ENCODE measurements around the gene SLC35E1. TPM values are rescaled to one million over a fixed set of nuclear protein-coding genes. Genes with fewer than 3 reads are reported as not detected.
A peak's percentile ranks its signal among the peaks of the same experiment; 100 is the strongest.

SLC35E1 gene
- total RNA-seq, 1 experiment from 2014 or later = 52.6 TPM

DNA sequence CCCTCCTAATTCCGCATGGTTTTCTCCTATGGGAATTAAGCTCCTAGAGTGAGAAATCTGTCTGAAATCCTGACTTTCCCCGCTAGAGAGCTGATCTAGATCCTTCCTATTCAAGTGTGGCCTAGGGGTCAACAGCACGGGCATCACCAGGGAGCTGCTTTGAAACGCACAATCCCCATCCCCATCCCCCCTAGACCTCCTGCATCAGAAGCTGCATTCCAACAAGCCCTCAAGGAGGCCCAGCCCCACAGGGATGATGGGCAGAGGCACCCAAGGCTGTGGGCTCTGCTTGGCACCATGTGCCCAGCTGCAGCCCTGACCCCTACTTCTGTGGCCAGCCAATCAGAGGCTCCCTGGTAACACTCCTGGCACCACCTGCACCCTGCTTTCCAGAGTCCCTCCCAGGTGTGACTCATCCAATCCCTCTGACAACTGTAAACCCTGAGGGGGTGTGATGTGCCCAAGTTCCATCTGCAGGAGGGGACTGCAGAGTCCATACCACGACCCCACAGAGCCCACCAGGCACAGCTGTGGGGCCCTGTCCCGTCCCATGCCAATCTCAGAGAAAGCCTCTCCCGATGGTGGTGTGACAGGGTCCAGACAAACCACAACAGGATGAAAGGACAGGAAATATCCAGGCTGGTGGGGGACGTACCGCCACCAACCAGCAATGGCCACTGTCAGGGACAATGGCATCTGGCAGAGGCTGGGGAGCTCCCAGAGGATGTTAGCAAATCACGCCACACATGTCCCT lies 19.8 kb upstream of the SLC35E1 start:
- no peak overlapping the region for H3K4me2 ChIP-seq (ENCODE audit: low read length)
- H3K4me1 ChIP-seq (ENCODE audit: insufficient read depth, low read length) = peaks cover 5% of the 10 kb centered on the region
- H3K27ac ChIP-seq (ENCODE audit: low read length) = no peak overlapping the region
- H3K36me3 ChIP-seq (ENCODE audit: low read depth, low read length) = no peaks in the 10 kb centered on the region
- H3K9me3 ChIP-seq (ENCODE audit: low read length) = no peaks in the 10 kb centered on the region
- no peaks in the 10 kb centered on the region for H3K9me2 ChIP-seq (replicated peaks; ENCODE audit: low read length)
- ATAC-seq = peak; percentile 71
- ChIA-PET POLR2A (ENCODE audit: unreplicated experiment) (no interaction called here), CTCF (interaction anchor here (0.7 kb wide), 1 partner anchor 96 kb away, joined by 4 read pairs; the partner anchor contains the start of gene CALR3)
- DNase-seq = peak; percentile 38
- TF ChIP-seq, protein P1, sequence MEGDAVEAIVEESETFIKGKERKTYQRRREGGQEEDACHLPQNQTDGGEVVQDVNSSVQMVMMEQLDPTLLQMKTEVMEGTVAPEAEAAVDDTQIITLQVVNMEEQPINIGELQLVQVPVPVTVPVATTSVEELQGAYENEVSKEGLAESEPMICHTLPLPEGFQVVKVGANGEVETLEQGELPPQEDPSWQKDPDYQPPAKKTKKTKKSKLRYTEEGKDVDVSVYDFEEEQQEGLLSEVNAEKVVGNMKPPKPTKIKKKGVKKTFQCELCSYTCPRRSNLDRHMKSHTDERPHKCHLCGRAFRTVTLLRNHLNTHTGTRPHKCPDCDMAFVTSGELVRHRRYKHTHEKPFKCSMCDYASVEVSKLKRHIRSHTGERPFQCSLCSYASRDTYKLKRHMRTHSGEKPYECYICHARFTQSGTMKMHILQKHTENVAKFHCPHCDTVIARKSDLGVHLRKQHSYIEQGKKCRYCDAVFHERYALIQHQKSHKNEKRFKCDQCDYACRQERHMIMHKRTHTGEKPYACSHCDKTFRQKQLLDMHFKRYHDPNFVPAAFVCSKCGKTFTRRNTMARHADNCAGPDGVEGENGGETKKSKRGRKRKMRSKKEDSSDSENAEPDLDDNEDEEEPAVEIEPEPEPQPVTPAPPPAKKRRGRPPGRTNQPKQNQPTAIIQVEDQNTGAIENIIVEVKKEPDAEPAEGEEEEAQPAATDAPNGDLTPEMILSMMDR (conservative IDR thresholded peaks at IDR 0.05; ENCODE audit: low read depth, low read length) = no peak
- TF ChIP-seq EZH2 (IDR thresholded peaks at IDR 0.05; ENCODE audit: low read length, unreplicated experiment) (no peak), EZH2phosphoT487 (IDR thresholded peaks at IDR 0.05; ENCODE audit: borderline replicate concordance, low read length) (no peak)
- intact Hi-C loops (cut with micrococcal nuclease) = no loop called here
- H3K27me3 ChIP-seq (ENCODE audit: low read length) = no peaks in the 10 kb centered on the region
- no peaks in the 10 kb centered on the region for H3F3A ChIP-seq (ENCODE audit: low read length, unreplicated experiment)
- no peak overlapping the region for H3K9ac ChIP-seq (ENCODE audit: low read length)
- H3K4me3 ChIP-seq (ENCODE audit: low read length) = no peak overlapping the region
- peaks cover 98% of the 10 kb centered on the region for H3K79me2 ChIP-seq (ENCODE audit: low read length)
- no TSS peak for BruUV-seq (replicated peaks)
- peaks cover 78% of the 10 kb centered on the region for H4K20me1 ChIP-seq (ENCODE audit: low read length)
- H2AFZ ChIP-seq (ENCODE audit: low read length) = no peak overlapping the region

DNA sequence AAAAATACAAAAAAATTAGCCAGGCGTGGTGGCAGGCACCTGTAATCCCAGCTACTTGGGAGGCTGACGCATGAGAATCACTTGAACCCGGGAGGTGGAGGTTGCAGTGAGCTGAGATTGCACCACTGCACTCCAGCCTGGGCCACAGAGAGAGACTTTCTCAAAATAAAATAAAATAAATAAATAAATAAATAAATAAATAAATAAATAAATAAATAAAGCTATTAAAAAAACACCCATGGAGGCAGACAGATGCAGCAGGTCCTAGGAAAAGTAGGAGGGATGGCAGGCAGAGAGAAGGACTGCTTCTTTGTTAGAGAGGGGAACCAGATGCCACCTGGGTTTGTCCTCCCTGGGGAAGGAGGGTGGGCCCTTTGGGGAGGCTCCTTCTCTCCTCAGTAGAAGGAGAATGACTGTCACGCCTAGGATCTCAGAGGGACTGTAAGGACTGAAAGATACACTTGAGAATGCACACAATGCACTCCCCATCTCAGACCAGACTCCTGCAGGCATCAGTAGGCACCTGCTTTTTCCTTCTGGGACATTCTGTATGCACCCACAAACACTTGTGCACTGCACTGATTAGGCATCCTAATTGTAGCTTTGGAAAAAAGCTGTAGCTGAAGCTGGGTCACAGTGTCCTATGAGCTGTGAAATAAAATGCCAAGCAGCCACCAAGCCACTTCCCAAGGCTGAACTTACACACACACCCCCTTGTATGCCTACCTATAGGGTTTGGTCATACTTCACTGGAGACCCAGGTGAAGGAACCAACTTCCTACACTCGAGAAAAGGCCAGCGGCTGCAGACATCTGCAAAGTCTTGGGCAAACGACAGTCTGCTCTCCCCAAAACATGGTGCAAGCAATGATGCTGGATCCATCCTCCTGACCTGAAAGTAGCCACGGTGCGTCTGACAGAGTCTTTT lies 18.9 kb upstream of the SLC35E1 start:
- Histone ChIP-seq H3K4me1 (ENCODE audit: insufficient read depth, low read length) (peaks cover 5% of the 10 kb centered on the region), H3K9ac (ENCODE audit: low read length) (no peak overlapping the region), H3K27me3 (ENCODE audit: low read length) (no peaks in the 10 kb centered on the region), H3K4me2 (ENCODE audit: low read length) (no peak overlapping the region), H3K27ac (ENCODE audit: low read length) (no peak overlapping the region), H3K36me3 (ENCODE audit: low read depth, low read length) (no peaks in the 10 kb centered on the region), H4K20me1 (ENCODE audit: low read length) (peaks cover 69% of the 10 kb centered on the region), H2AFZ (ENCODE audit: low read length) (no peak overlapping the region), H3K9me3 (ENCODE audit: low read length) (no peaks in the 10 kb centered on the region), H3K79me2 (ENCODE audit: low read length) (peaks cover 98% of the 10 kb centered on the region), H3K9me2 (replicated peaks; ENCODE audit: low read length) (no peaks in the 10 kb centered on the region), H3F3A (ENCODE audit: low read length, unreplicated experiment) (no peaks in the 10 kb centered on the region), H3K4me3 (ENCODE audit: low read length) (no peak overlapping the region)
- ATAC-seq (no peak), DNase-seq (no peak)
- ChIA-PET POLR2A (ENCODE audit: unreplicated experiment) (no interaction called here), CTCF (interaction anchor here (0.7 kb wide), 1 partner anchor 95 kb away, joined by 4 read pairs; the partner anchor contains the start of gene CALR3)
- no peak for TF ChIP-seq EZH2phosphoT487 (IDR thresholded peaks at IDR 0.05; ENCODE audit: borderline replicate concordance, low read length)
- TF ChIP-seq, protein P1 (conservative IDR thresholded peaks at IDR 0.05; ENCODE audit: low read depth, low read length) = no peak
- TF ChIP-seq EZH2 (IDR thresholded peaks at IDR 0.05; ENCODE audit: low read length, unreplicated experiment) = no peak
- BruUV-seq (replicated peaks) = no TSS peak
- intact Hi-C loops (cut with micrococcal nuclease) = no loop called here

Measured in PC-3 (cell line).